ENCODE results near the gene KIF19.

Gene KIF19

GRCh38 chr17:74351552-74352210 is 25.7 kb downstream of the KIF19 start:
- DNase-seq (ENCODE audit: low read depth), result no peak
- no peak for TF ChIP-seq CTCF (IDR thresholded peaks at IDR 0.05; ENCODE audit: control insufficient read depth, insufficient read depth, low read depth, low read length, missing control alignments)
- no peak overlapping the region for H3K4me3 ChIP-seq (ENCODE audit: control insufficient read depth, low read depth, low read length)

GRCh38 chr17:74353446-74354060 is 27.5 kb downstream of the KIF19 start:
- no peak overlapping the region for H3K4me3 ChIP-seq (ENCODE audit: control insufficient read depth, low read depth, low read length)
- no peak for TF ChIP-seq CTCF (IDR thresholded peaks at IDR 0.05; ENCODE audit: control insufficient read depth, insufficient read depth, low read depth, low read length, missing control alignments)
- DNase-seq (ENCODE audit: low read depth), result no peak

GRCh38 chr17:74354123-74354522 is 28.1 kb downstream of the KIF19 start:
- no peak for DNase-seq (ENCODE audit: low read depth)
- TF ChIP-seq CTCF (IDR thresholded peaks at IDR 0.05; ENCODE audit: control insufficient read depth, insufficient read depth, low read depth, low read length, missing control alignments), result no peak
- no peak overlapping the region for H3K4me3 ChIP-seq (ENCODE audit: control insufficient read depth, low read depth, low read length)

GRCh38 chr17:74354561-74354960 is 28.5 kb downstream of the KIF19 start:
- DNase-seq (ENCODE audit: low read depth), result no peak
- no peak for TF ChIP-seq CTCF (IDR thresholded peaks at IDR 0.05; ENCODE audit: control insufficient read depth, insufficient read depth, low read depth, low read length, missing control alignments)
- no peak overlapping the region for H3K4me3 ChIP-seq (ENCODE audit: control insufficient read depth, low read depth, low read length)

GRCh38 chr17:74355065-74355464 is 29.0 kb downstream of the KIF19 start:
- TF ChIP-seq CTCF (IDR thresholded peaks at IDR 0.05; ENCODE audit: control insufficient read depth, insufficient read depth, low read depth, low read length, missing control alignments), result no peak
- DNase-seq (ENCODE audit: low read depth), result no peak

GRCh38 chr17:74356646-74357465 is 30.8 kb downstream of the KIF19 start:
- TF ChIP-seq CTCF (IDR thresholded peaks at IDR 0.05; ENCODE audit: control insufficient read depth, insufficient read depth, low read depth, low read length, missing control alignments), result no peak
- H3K4me3 ChIP-seq (ENCODE audit: control insufficient read depth, low read depth, low read length), result no peak overlapping the region

More at GRCh38 chr17:74355065-74355464, 29.0 kb downstream of the KIF19 start:
- no peak overlapping the region for H3K4me3 ChIP-seq (ENCODE audit: control insufficient read depth, low read depth, low read length)

More at GRCh38 chr17:74356646-74357465, 30.8 kb downstream of the KIF19 start:
- no peak for DNase-seq (ENCODE audit: low read depth)
